Panc1 (cell line): ENCODE results near the gene ZDHHC7. TPM values are rescaled to one million over a fixed set of nuclear protein-coding genes. Genes with fewer than 3 reads are reported as not detected.

Source experiments
- ATAC-seq: fragments of 200-7000 bp; cut with Tn5 transposase; 2 replicates; pipeline ENCODE4 v1.9.1; 2020; ENCODE audit warnings: mild to moderate bottlenecking, moderate library complexity
- BruUV-seq: library from RNA; stranded (reverse); fragments of 400-500 nt; replicated peaks from 2 replicates; lab custom pipeline; 2021; lab: Mats Ljungman, UMichigan
- CTCF ChIA-PET: fragments of 300-600 bp; sonication (Branson Sonifier 250); formaldehyde crosslinking; loops from one replicate; lab custom pipeline; 2022; ENCODE audit warnings: antibody characterized with exemption; lab: Charles Lee
- POLR2A ChIA-PET: fragments of 300-600 bp; sonication (Branson Sonifier 250); formaldehyde crosslinking; loops from one replicate; lab custom pipeline; 2022; ENCODE audit warnings: antibody characterized with exemption; lab: Charles Lee
- DNase-seq: peaks from one replicate; pipeline ENCODE4 v3.0.0-alpha.2; 2010; ENCODE audit warnings: low read depth, low spot score
- H3K27ac ChIP-seq: 2 replicates; pipeline ENCODE4 v1.5.1; 2011; ENCODE audit warnings: mild to moderate bottlenecking, low read length, inconsistent platforms
- H3K27me3 ChIP-seq: fragments of 200-500 bp; sonication (Bioruptor generic); 2 replicates; pipeline ENCODE4 v1.6.0; 2014; ENCODE audit warnings: low read length, inconsistent platforms; ENCODE audit not compliant: control insufficient read depth, insufficient read depth
- H3K36me3 ChIP-seq: fragments of 200-500 bp; sonication (Bioruptor generic); 2 replicates; pipeline ENCODE4 v1.5.1; 2014; ENCODE audit warnings: inconsistent platforms, mild to moderate bottlenecking, low read length, moderate library complexity; ENCODE audit not compliant: control insufficient read depth, insufficient read depth
- H3K4me1 ChIP-seq: 2 replicates; pipeline ENCODE4 v1.5.1; 2011; ENCODE audit warnings: inconsistent platforms, mild to moderate bottlenecking, low read length, moderate library complexity; ENCODE audit not compliant: control insufficient read depth, insufficient read depth
- H3K4me3 ChIP-seq, 2 experiments: 2 replicates each; pipeline ENCODE4 v1.5.1; 2011 to 2012; ENCODE audit warnings: low read depth in 2 of 2, low read length in 2 of 2, mild to moderate bottlenecking in 2 of 2, inconsistent platforms in 1 of 2, moderate library complexity in 1 of 2
- H3K9me3 ChIP-seq: fragments of 200-500 bp; sonication (Bioruptor generic); 2 replicates; pipeline ENCODE4 v1.5.1; 2014; ENCODE audit warnings: low read depth, mild to moderate bottlenecking, inconsistent platforms, low read length, moderate library complexity; ENCODE audit not compliant: control insufficient read depth, insufficient read depth
- POLR2AphosphoS5 ChIP-seq: IDR thresholded peaks from 2 replicates; pipeline ENCODE4 v1.6.1; 2012; ENCODE audit warnings: mild to moderate bottlenecking, low read depth, low read length, moderate library complexity
- SIN3A ChIP-seq: IDR thresholded peaks from 2 replicates; pipeline ENCODE4 v1.6.1; 2012; ENCODE audit warnings: low read depth, mild to moderate bottlenecking, low read length, moderate library complexity, borderline replicate concordance; ENCODE audit not compliant: insufficient read depth
- TCF7L2 ChIP-seq: IDR thresholded peaks from 2 replicates; pipeline ENCODE4 v1.6.1; 2011; ENCODE audit warnings: mild to moderate bottlenecking, low read depth, low read length, inconsistent platforms
- in situ Hi-C: cut with HindIII; loops from 2 replicates; pipeline ENCODE4 v1.10.0; 2016; ENCODE audit warnings: low sequenced_read_pairs, low pct_unique_long_range_greater_than_20kb
- intact Hi-C: fragments of 100-400 bp; cut with micrococcal nuclease; formaldehyde crosslinking; loops from one replicate; pipeline ENCODE4 v1.10.0; 2022; ENCODE audit not compliant: unreplicated experiment
- total RNA-seq: library from RNA; stranded (reverse); gene quantifications from one replicate; pipeline ENCODE4 v1.2.1, GENCODE V29; 2021; ENCODE audit not compliant: unreplicated experiment
- TF ChIP-seq, protein P1 (sequence below), 2 experiments: IDR thresholded peaks; 2 replicates each; pipeline ENCODE4 v1.6.1; 2011 to 2012; ENCODE audit warnings: low read depth in 2 of 2, control low read depth in 1 of 2, low read length in 1 of 2, mild to moderate bottlenecking in 1 of 2, moderate library complexity in 1 of 2; ENCODE audit not compliant: insufficient read depth in 1 of 2
- TF ChIP-seq, protein P2 (sequence below): fragments of 450-650 bp; IDR thresholded peaks from 2 replicates; pipeline ENCODE4 v1.5.1; 2017; ENCODE audit warnings: mild to moderate bottlenecking

The ZDHHC7 gene
- total RNA-seq, 1 experiment from 2014 or later: 71.5 TPM

DNA sequence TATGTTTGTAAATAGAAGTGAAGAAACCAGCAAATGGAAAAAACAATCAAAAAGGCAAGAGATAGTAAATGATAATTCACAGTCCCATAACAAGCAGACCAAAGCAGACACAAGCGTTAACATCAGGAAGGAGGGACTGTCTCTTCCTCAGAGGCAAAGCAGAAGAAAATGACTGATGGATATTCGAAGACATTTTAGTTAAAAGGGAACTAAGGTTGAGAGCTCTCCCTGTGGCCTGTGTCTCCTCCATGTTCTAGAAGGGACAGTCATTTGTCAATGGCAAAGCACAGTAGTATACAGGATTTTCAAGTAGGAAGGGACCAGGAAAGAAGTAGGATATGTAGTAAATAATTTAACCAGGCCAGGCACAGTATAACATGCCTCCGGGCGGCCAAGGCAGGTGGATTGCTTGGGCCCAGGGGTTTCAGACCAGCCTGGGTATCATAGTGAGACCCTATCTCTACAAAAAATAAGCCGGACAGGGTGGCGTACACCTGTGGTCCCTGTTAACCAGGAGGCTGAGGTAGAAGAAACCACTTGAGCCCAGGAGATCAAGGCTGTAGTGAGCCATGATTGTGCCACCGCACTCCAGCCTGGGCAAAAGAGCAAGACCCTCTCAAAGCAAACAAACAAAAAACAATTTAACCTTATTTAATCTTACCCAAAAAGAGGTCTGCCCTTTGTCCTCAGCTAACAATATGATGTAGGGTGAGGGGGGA lies 3.7 kb downstream of the ZDHHC7 start:
- peaks cover 10% of the 10 kb centered on the region; the same call in 1 of the 2 replicates for H3K36me3 ChIP-seq
- no peak for ATAC-seq
- POLR2A ChIA-PET: interaction anchor here (0.7 kb wide), 1 partner anchor 46 kb away, joined by 5 read pairs; no protein-coding TSS in a partner anchor
- DNase-seq: no peak
- H3K9me3 ChIP-seq: no peaks in the 10 kb centered on the region
- H3K27ac ChIP-seq: peak overlapping the region; percentile 72
- TF ChIP-seq, protein P1, sequence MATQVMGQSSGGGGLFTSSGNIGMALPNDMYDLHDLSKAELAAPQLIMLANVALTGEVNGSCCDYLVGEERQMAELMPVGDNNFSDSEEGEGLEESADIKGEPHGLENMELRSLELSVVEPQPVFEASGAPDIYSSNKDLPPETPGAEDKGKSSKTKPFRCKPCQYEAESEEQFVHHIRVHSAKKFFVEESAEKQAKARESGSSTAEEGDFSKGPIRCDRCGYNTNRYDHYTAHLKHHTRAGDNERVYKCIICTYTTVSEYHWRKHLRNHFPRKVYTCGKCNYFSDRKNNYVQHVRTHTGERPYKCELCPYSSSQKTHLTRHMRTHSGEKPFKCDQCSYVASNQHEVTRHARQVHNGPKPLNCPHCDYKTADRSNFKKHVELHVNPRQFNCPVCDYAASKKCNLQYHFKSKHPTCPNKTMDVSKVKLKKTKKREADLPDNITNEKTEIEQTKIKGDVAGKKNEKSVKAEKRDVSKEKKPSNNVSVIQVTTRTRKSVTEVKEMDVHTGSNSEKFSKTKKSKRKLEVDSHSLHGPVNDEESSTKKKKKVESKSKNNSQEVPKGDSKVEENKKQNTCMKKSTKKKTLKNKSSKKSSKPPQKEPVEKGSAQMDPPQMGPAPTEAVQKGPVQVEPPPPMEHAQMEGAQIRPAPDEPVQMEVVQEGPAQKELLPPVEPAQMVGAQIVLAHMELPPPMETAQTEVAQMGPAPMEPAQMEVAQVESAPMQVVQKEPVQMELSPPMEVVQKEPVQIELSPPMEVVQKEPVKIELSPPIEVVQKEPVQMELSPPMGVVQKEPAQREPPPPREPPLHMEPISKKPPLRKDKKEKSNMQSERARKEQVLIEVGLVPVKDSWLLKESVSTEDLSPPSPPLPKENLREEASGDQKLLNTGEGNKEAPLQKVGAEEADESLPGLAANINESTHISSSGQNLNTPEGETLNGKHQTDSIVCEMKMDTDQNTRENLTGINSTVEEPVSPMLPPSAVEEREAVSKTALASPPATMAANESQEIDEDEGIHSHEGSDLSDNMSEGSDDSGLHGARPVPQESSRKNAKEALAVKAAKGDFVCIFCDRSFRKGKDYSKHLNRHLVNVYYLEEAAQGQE (IDR thresholded peaks at IDR 0.05; ENCODE audit: insufficient read depth in 1 of 2, low read depth in 2 of 2, low read length in 1 of 2): no peak
- TF ChIP-seq POLR2AphosphoS5: no peak
- no peak for TF ChIP-seq SIN3A
- TF ChIP-seq, protein P2, sequence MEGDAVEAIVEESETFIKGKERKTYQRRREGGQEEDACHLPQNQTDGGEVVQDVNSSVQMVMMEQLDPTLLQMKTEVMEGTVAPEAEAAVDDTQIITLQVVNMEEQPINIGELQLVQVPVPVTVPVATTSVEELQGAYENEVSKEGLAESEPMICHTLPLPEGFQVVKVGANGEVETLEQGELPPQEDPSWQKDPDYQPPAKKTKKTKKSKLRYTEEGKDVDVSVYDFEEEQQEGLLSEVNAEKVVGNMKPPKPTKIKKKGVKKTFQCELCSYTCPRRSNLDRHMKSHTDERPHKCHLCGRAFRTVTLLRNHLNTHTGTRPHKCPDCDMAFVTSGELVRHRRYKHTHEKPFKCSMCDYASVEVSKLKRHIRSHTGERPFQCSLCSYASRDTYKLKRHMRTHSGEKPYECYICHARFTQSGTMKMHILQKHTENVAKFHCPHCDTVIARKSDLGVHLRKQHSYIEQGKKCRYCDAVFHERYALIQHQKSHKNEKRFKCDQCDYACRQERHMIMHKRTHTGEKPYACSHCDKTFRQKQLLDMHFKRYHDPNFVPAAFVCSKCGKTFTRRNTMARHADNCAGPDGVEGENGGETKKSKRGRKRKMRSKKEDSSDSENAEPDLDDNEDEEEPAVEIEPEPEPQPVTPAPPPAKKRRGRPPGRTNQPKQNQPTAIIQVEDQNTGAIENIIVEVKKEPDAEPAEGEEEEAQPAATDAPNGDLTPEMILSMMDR: no peak
- no peak for TF ChIP-seq TCF7L2
- intact Hi-C loops (no loop called here), in situ Hi-C loops (no loop called here)
- BruUV-seq: no TSS peak
- H3K27me3 ChIP-seq: no peaks in the 10 kb centered on the region
- H3K4me3 ChIP-seq: no peak overlapping the region
- CTCF ChIA-PET: interaction anchor here (0.7 kb wide), 1 partner anchor 36 kb away, joined by 9 read pairs; no protein-coding TSS in a partner anchor
- H3K4me1 ChIP-seq: peaks cover 60% of the 10 kb centered on the region

DNA sequence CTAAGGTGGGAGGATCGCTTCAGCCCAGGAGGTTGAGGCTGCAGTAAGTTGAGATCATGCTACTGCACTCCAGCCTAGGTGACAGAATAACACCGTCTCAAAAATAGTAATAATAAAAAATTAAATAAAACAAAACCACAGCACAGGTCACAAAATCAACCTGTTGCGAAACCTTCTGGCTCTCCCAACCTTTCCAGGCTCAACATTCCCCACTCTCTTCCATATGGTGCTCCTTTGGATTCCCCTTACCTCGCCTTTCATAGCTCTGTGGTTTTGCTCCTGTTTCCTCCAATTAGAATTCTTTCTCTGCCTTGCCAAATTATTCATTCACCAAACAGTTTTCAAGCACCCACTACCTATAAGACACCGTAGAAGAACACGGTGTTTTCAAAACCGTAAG lies 4.7 kb downstream of the ZDHHC7 start:
- no peak for ATAC-seq
- CTCF ChIA-PET: no interaction called here
- Histone ChIP-seq H3K9me3 (no peaks in the 10 kb centered on the region), H3K4me1 (peaks cover 67% of the 10 kb centered on the region), H3K27ac (peak overlapping the region; percentile 97), H3K4me3 (no peak overlapping the region), H3K27me3 (no peaks in the 10 kb centered on the region), H3K36me3 (peaks cover 8% of the 10 kb centered on the region; the same call in 1 of the 2 replicates)
- in situ Hi-C loops: no loop called here
- POLR2A ChIA-PET: interaction anchor here (0.7 kb wide), 1 partner anchor 47 kb away, joined by 5 read pairs; no protein-coding TSS in a partner anchor
- BruUV-seq: no TSS peak
- DNase-seq: no peak
- intact Hi-C loops: no loop called here
- TF ChIP-seq POLR2AphosphoS5: no peak
- TF ChIP-seq, protein P2: no peak
- TF ChIP-seq SIN3A: no peak
- no peak for TF ChIP-seq TCF7L2
- TF ChIP-seq, protein P1 (IDR thresholded peaks at IDR 0.05; ENCODE audit: insufficient read depth in 1 of 2, low read depth in 2 of 2, low read length in 1 of 2): no peak
